Hematopoietic multipotent progenitor cell treated with erythropoietin and hydrocortisone succinate and interleukin-3 and kit ligand, for 4 days (in vitro differentiated cells): ENCODE measurements around the gene DKC1.
"Not testable (repeated sequence)": the region's sequence is repeated elsewhere in the genome, so short reads cannot be mapped to it uniquely, and the experiment has no call there.

ENCODE experiments used
- DNase-seq: peaks from one replicate; pipeline ENCODE4 v3.0.0-alpha.2; 2015

The DKC1 gene

GRCh38 chrX:154821523-154821922 is 58.9 kb downstream of the DKC1 start:
- no peak for DNase-seq

DNA sequence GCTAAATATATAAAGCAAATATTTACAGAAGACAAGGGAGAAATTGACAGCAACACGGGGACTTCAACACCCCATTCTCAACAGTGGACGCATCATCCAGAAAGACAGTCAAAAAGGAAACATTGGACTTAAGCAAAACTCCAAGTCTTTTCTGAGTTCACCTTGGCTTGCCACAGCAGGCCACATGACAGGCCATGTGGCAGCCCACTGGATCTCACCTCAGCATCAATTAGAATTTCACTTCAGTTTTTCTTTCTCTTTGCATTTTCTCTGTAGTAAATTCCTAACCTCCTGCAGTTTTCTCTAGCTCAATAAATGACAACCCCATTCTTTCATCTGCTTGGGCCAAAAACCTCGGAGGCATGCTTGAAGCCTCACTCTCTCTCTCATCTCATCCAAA is 59.4 kb downstream of the DKC1 start:
- no peak for DNase-seq

DNA sequence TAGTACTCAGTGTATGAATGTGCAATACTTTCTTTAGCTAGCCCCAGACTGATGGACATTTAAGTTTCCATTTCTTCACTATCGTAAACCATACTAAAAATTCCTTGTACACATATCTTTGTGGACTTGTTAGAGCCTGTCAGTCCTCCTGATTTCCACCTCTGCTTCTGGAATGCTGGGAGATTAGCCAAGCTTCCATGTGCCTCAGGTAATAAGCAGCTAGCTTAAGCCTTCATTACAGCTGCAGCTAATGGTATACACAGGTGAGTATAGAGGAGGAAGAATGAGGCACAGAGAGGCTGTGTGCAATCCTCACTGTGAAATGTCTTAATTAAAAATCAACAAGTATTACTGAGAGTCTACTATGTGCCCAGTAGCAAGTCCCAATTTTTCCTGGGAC is 62.0 kb downstream of the DKC1 start:
- DNase-seq: no peak

DNA sequence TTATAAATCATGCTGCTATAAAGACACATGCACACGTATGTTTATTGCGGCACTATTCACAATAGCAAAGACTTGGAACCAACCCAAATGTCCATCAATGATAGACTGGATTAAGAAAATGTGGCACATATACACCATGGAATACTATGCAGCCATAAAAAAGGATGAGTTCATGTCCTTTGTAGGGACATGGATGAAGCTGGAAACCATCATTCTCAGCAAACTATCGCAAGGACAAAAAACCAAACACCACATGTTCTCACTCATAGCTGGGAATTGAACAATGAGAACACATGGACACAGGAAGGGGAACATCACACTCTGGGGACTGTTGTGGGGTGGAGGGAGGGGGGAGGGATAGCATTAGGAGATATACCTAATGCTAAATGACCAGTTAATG is 62.9 kb downstream of the DKC1 start:
- DNase-seq: not testable (repeated sequence)
